IMR-90 (cell line): Measurements from ENCODE around the gene HOXA2. TPM values are rescaled to one million over a fixed set of nuclear protein-coding genes. Genes with fewer than 3 reads are reported as not detected.

Source experiments
- ATAC-seq: fragments of 200-7000 bp; cut with Tn5 transposase; 2 replicates; pipeline ENCODE4 v1.9.1; 2020; ENCODE audit warnings: low read depth, mild to moderate bottlenecking, moderate library complexity
- BruUV-seq: library from RNA; stranded (reverse); fragments of 400-500 nt; replicated peaks from 2 replicates; lab custom pipeline; 2021; lab: Mats Ljungman, UMichigan
- CTCF ChIA-PET: fragments of 300-600 bp; formaldehyde crosslinking; extraction: SDS; loops from one replicate; lab custom pipeline; 2021; ENCODE audit warnings: antibody characterized with exemption; lab: Yijun Ruan, JAX
- POLR2A ChIA-PET: fragments of 300-600 bp; sonication (Branson Sonifier 250); formaldehyde crosslinking; loops from one replicate; lab custom pipeline; 2022; ENCODE audit warnings: antibody characterized with exemption; ENCODE audit not compliant: unreplicated experiment; lab: Charles Lee
- DNase-seq: peaks from one replicate; pipeline ENCODE4 v3.0.0; 2013
- H2AFZ ChIP-seq: replicated peaks from 2 replicates; pipeline ENCODE3; 2013; ENCODE audit warnings: low read length, mild to moderate bottlenecking; ENCODE audit not compliant: poor library complexity
- H2AK5ac ChIP-seq: 2 replicates; pipeline ENCODE4 v1.6.1; 2013; ENCODE audit warnings: low read depth, low read length, inconsistent platforms
- H2AK9ac ChIP-seq: replicated peaks from 2 replicates; pipeline ENCODE3; 2013; ENCODE audit warnings: mild to moderate bottlenecking, low read depth, low read length, moderate library complexity; ENCODE audit not compliant: poor library complexity
- H2BK120ac ChIP-seq: 2 replicates; pipeline ENCODE4 v1.6.1; 2013; ENCODE audit warnings: low read depth, low read length, inconsistent platforms
- H2BK15ac ChIP-seq: 3 replicates; pipeline ENCODE4 v1.6.1; 2013; ENCODE audit warnings: low read depth, low read length, inconsistent platforms
- H2BK20ac ChIP-seq: 2 replicates; pipeline ENCODE4 v1.6.1; 2013; ENCODE audit warnings: low read depth, mild to moderate bottlenecking, inconsistent platforms, low read length, moderate library complexity
- H2BK5ac ChIP-seq: 2 replicates; pipeline ENCODE4 v1.6.1; 2013; ENCODE audit warnings: mild to moderate bottlenecking, low read depth, low read length, inconsistent platforms; ENCODE audit not compliant: poor library complexity, severe bottlenecking
- H3K14ac ChIP-seq: replicated peaks from 2 replicates; pipeline ENCODE4 v1.6.1; 2013; ENCODE audit warnings: low read depth, low read length, inconsistent platforms
- H3K18ac ChIP-seq: 2 replicates; pipeline ENCODE4 v1.6.1; 2013; ENCODE audit warnings: low read depth, low read length, control low read depth
- H3K23ac ChIP-seq: 2 replicates; pipeline ENCODE4 v1.6.1; 2013; ENCODE audit warnings: low read depth, low read length, inconsistent platforms
- H3K27ac ChIP-seq: 2 replicates; pipeline ENCODE4 v1.5.1; 2013; ENCODE audit warnings: mild to moderate bottlenecking, control low read depth, low read length; ENCODE audit not compliant: insufficient read depth
- H3K27me3 ChIP-seq: 2 replicates; pipeline ENCODE4 v1.6.1; 2013; ENCODE audit warnings: low read length; ENCODE audit not compliant: control insufficient read depth, insufficient read depth
- H3K36me3 ChIP-seq: 2 replicates; pipeline ENCODE4 v1.6.1; 2013; ENCODE audit warnings: low read length, mixed read lengths; ENCODE audit not compliant: control insufficient read depth, insufficient read depth
- H3K4ac ChIP-seq: 2 replicates; pipeline ENCODE4 v1.6.1; 2013; ENCODE audit warnings: low read depth, low read length, inconsistent platforms
- H3K4me1 ChIP-seq: 2 replicates; pipeline ENCODE4 v1.6.1; 2013; ENCODE audit warnings: low read length, mixed read lengths; ENCODE audit not compliant: control insufficient read depth, insufficient read depth
- H3K4me2 ChIP-seq: 2 replicates; pipeline ENCODE4 v1.6.1; 2013; ENCODE audit warnings: low read depth, mild to moderate bottlenecking, control low read depth, low read length, moderate library complexity
- H3K4me3 ChIP-seq: 2 replicates; pipeline ENCODE4 v1.5.1; 2013; ENCODE audit warnings: low read depth, mild to moderate bottlenecking, control low read depth, low read length, moderate library complexity; ENCODE audit not compliant: insufficient read depth
- H3K56ac ChIP-seq: 2 replicates; pipeline ENCODE4 v1.6.1; 2013; ENCODE audit warnings: low read length, inconsistent platforms; ENCODE audit not compliant: insufficient read depth; ENCODE audit errors: extremely low read depth
- H3K79me1 ChIP-seq, 2 experiments: 2 replicates each; pipeline ENCODE4 v1.6.1; 2013; ENCODE audit warnings: low read length in 2 of 2, inconsistent platforms in 1 of 2, low read depth in 1 of 2
- H3K9ac ChIP-seq: 2 replicates; pipeline ENCODE4 v1.6.1; 2013; ENCODE audit warnings: low read depth, low read length, control low read depth
- H3K9me1 ChIP-seq: 2 replicates; pipeline ENCODE4 v1.6.1; 2013; ENCODE audit warnings: low read length, inconsistent platforms; ENCODE audit not compliant: insufficient read depth
- H3K9me3 ChIP-seq: 2 replicates; pipeline ENCODE4 v1.6.1; 2013; ENCODE audit warnings: low read length; ENCODE audit not compliant: control insufficient read depth, insufficient read depth
- H4K20me1 ChIP-seq: 2 replicates; pipeline ENCODE4 v1.6.1; 2013; ENCODE audit warnings: low read length, inconsistent platforms; ENCODE audit not compliant: insufficient read depth
- H4K5ac ChIP-seq: 2 replicates; pipeline ENCODE4 v1.6.1; 2013; ENCODE audit warnings: mild to moderate bottlenecking, low read depth, low read length, control low read depth
- H4K8ac ChIP-seq, 2 experiments: 2 replicates each; pipeline ENCODE4 v1.6.1; 2013; ENCODE audit warnings: low read depth in 2 of 2, low read length in 2 of 2, control low read depth in 1 of 2, inconsistent platforms in 1 of 2
- H4K91ac ChIP-seq: 2 replicates; pipeline ENCODE4 v1.6.1; 2013; ENCODE audit warnings: low read depth, low read length, inconsistent platforms; ENCODE audit not compliant: insufficient read depth
- BHLHE40 ChIP-seq: fragments of 150-350 bp; IDR thresholded peaks from 2 replicates; pipeline ENCODE4 v1.6.1; 2016; ENCODE audit warnings: mild to moderate bottlenecking, low read depth, low read length
- CEBPB ChIP-seq: IDR thresholded peaks from 2 replicates; pipeline ENCODE4 v1.6.1; 2012; ENCODE audit warnings: low read depth, low read length, improper control_type of control experiment
- CHD1 ChIP-seq: IDR thresholded peaks from 2 replicates; pipeline ENCODE4 v1.6.1; 2012; ENCODE audit warnings: low read depth, low read length, improper control_type of control experiment
- FOS ChIP-seq: fragments of 150-350 bp; IDR thresholded peaks from 2 replicates; pipeline ENCODE4 v1.6.1; 2016; ENCODE audit warnings: low read depth, low read length
- MAFK ChIP-seq: IDR thresholded peaks from 2 replicates; pipeline ENCODE4 v1.6.1; 2012; ENCODE audit warnings: low read depth, low read length, improper control_type of control experiment
- MAZ ChIP-seq: IDR thresholded peaks from 2 replicates; pipeline ENCODE4 v1.6.1; 2012; ENCODE audit warnings: low read depth, mild to moderate bottlenecking, low read length, improper control_type of control experiment, moderate library complexity, borderline replicate concordance
- MXI1 ChIP-seq: IDR thresholded peaks from 2 replicates; pipeline ENCODE4 v1.6.1; 2012; ENCODE audit warnings: low read depth, mild to moderate bottlenecking, low read length, moderate library complexity, borderline replicate concordance
- NFE2L2 ChIP-seq: fragments of 150-350 bp; IDR thresholded peaks from 2 replicates; pipeline ENCODE4 v1.6.1; 2016; ENCODE audit warnings: low read depth, mild to moderate bottlenecking, low read length
- POLR2A ChIP-seq: IDR thresholded peaks from 2 replicates; pipeline ENCODE4 v1.6.1; 2012; ENCODE audit warnings: mild to moderate bottlenecking, low read depth, low read length
- RAD21 ChIP-seq: IDR thresholded peaks from 2 replicates; pipeline ENCODE4 v1.6.1; 2012; ENCODE audit warnings: low read length, improper control_type of control experiment
- RCOR1 ChIP-seq: IDR thresholded peaks from 2 replicates; pipeline ENCODE4 v1.6.1; 2012; ENCODE audit warnings: mild to moderate bottlenecking, low read length, improper control_type of control experiment; ENCODE audit not compliant: insufficient replicate concordance
- RFX5 ChIP-seq: IDR thresholded peaks from 2 replicates; pipeline ENCODE4 v1.8.0; 2012; ENCODE audit warnings: low read depth, mild to moderate bottlenecking, low read length, moderate library complexity
- SMC3 ChIP-seq: fragments of 150-350 bp; IDR thresholded peaks from 2 replicates; pipeline ENCODE4 v1.6.1; 2016; ENCODE audit warnings: low read depth, mild to moderate bottlenecking, antibody characterized with exemption, low read length, moderate library complexity
- WGBS, 2 experiments: methylation state at CpG; one replicate each; pipeline versions ENCODE4 v1.1.5 to v1.1.7; 2013; ENCODE audit warnings: missing lambda C conversion rate in 2 of 2; ENCODE audit not compliant: insufficient read length in 1 of 2; ENCODE audit errors: extremely low coverage in 2 of 2; 5-methylcytosine and 5-hydroxymethylcytosine counted together
- dilution Hi-C: fragments of 300-500 bp; cut with HindIII; formaldehyde crosslinking; loops from one replicate; pipeline ENCODE4 v1.14.3; 2018; ENCODE audit warnings: low sequenced_read_pairs; ENCODE audit not compliant: unreplicated experiment
- in situ Hi-C: fragments of 300-500 bp; cut with MboI; formaldehyde crosslinking; loops from 3 replicates; pipeline ENCODE4 v1.14.3; 2019; ENCODE audit warnings: low sequenced_read_pairs, inconsistent platforms, mixed read lengths
- intact Hi-C: fragments of 100-400 bp; cut with micrococcal nuclease; formaldehyde crosslinking; loops from 2 replicates; pipeline ENCODE4 v1.10.0; 2022
- polyA plus RNA-seq, 3 experiments: library from polyadenylated mRNA; depleted of rRNA; stranded (reverse); fragments of >200 nt; gene quantifications; 2 replicates each; pipeline ENCODE4 v1.2.3, GENCODE V29; 2012; ENCODE audit warnings: low replicate concordance in 1 of 3
- total RNA-seq: library from RNA; depleted of rRNA; stranded (reverse); fragments of >200 nt; gene quantifications from 2 replicates; pipeline ENCODE4 v1.2.3, GENCODE V29; 2012
- TF ChIP-seq, protein P1 (sequence below): fragments of 150-350 bp; IDR thresholded peaks from 2 replicates; pipeline ENCODE4 v1.6.1; 2016; ENCODE audit warnings: low read depth, mild to moderate bottlenecking, low read length, moderate library complexity, borderline replicate concordance
- TF ChIP-seq, protein P2 (sequence below): conservative IDR thresholded peaks from 2 replicates; pipeline ENCODE4 v1.5.1; 2012; ENCODE audit warnings: mild to moderate bottlenecking, low read depth, low read length, improper control_type of control experiment
- TF ChIP-seq, protein P3 (sequence below): fragments of 150-350 bp; IDR thresholded peaks from 2 replicates; pipeline ENCODE4 v1.6.1; 2017; ENCODE audit warnings: mild to moderate bottlenecking, antibody characterized with exemption, low read length, low read depth

Gene HOXA2
- total and polyA plus RNA-seq, 2 of the 4 experiments (the other 2 are of a cell fraction) = 1.6 to 3.9 TPM

DNA sequence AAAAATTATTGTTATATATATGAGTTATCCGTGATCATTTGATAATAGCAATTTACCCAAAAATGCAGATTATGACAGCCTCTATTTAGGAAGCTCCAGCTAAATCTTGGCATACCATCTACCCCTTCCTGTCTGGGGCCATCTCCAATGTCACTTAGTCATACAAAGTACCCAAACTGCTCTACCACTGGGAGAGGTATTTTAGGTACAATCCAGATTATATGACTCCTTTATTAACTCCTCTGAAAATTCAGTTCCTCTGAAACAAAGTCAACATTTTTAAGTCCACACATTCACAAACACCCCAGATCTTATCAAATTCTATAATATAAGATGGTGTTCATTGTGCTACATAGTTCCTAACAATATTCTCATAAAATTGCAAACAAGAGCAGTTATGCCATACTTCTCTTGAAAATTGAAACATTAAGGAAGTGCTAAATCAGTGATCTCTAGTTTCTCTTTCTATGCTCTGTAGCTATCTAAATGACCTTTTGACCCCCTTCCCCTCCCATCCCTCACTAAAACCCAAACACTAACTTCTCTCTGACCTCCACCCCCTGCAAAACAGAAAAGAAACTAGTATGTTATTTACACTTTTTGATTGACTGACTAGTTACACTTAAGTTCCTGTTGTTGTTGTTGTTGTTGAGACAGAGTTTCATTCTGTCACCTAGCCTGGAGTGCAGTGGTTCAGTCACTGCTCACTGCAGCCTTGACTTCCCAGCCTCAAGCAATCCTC is 23.1 kb downstream of the HOXA2 start:
- H2BK20ac ChIP-seq = no peak overlapping the region
- no peak overlapping the region for H3K23ac ChIP-seq
- no peaks in the 10 kb centered on the region; the same call in 1 of the 2 replicates for H3K4me1 ChIP-seq
- no peaks in the 10 kb centered on the region for H3K79me1 ChIP-seq
- no peaks in the 10 kb centered on the region for H3K36me3 ChIP-seq
- H4K8ac ChIP-seq = no peak overlapping the region
- no peak overlapping the region for H3K14ac ChIP-seq
- H4K91ac ChIP-seq = no peak overlapping the region
- no peak overlapping the region for H2BK5ac ChIP-seq
- H4K20me1 ChIP-seq = no peaks in the 10 kb centered on the region
- no peak overlapping the region for H2AK5ac ChIP-seq
- no peak overlapping the region for H2BK120ac ChIP-seq
- ATAC-seq (no peak), DNase-seq (no peak)
- CTCF ChIA-PET = no interaction called here
- no peak overlapping the region for H3K4ac ChIP-seq
- in situ Hi-C loops = no loop called here
- H3K9me1 ChIP-seq = no peaks in the 10 kb centered on the region
- H2BK15ac ChIP-seq = no peak overlapping the region
- no peak overlapping the region for H3K4me3 ChIP-seq
- H3K9me3 ChIP-seq = no peaks in the 10 kb centered on the region
- no CpG with 5 or more reads among the region's 1 CpG for WGBS, 2 experiments
- no peak overlapping the region for H2AFZ ChIP-seq
- H2AK9ac ChIP-seq = no peak overlapping the region
- no peak overlapping the region for H3K18ac ChIP-seq
- BruUV-seq = no TSS peak
- intact Hi-C loops = no loop called here
- H3K27ac ChIP-seq = no peak overlapping the region
- no peaks in the 10 kb centered on the region for H3K27me3 ChIP-seq
- no peak overlapping the region for H3K4me2 ChIP-seq
- no peak overlapping the region for H4K5ac ChIP-seq
- POLR2A ChIA-PET = no interaction called here
- H3K9ac ChIP-seq = no peak overlapping the region
- TF ChIP-seq, protein P1, sequence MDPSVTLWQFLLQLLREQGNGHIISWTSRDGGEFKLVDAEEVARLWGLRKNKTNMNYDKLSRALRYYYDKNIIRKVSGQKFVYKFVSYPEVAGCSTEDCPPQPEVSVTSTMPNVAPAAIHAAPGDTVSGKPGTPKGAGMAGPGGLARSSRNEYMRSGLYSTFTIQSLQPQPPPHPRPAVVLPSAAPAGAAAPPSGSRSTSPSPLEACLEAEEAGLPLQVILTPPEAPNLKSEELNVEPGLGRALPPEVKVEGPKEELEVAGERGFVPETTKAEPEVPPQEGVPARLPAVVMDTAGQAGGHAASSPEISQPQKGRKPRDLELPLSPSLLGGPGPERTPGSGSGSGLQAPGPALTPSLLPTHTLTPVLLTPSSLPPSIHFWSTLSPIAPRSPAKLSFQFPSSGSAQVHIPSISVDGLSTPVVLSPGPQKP = no peak
- TF ChIP-seq CEBPB (no peak), RCOR1 (no peak), CHD1 (no peak), SMC3 (no peak), MAZ (no peak), MXI1 (no peak), POLR2A (no peak), NFE2L2 (no peak), BHLHE40 (no peak), RAD21 (no peak), RFX5 (no peak), FOS (no peak), MAFK (no peak)
- TF ChIP-seq, protein P2, sequence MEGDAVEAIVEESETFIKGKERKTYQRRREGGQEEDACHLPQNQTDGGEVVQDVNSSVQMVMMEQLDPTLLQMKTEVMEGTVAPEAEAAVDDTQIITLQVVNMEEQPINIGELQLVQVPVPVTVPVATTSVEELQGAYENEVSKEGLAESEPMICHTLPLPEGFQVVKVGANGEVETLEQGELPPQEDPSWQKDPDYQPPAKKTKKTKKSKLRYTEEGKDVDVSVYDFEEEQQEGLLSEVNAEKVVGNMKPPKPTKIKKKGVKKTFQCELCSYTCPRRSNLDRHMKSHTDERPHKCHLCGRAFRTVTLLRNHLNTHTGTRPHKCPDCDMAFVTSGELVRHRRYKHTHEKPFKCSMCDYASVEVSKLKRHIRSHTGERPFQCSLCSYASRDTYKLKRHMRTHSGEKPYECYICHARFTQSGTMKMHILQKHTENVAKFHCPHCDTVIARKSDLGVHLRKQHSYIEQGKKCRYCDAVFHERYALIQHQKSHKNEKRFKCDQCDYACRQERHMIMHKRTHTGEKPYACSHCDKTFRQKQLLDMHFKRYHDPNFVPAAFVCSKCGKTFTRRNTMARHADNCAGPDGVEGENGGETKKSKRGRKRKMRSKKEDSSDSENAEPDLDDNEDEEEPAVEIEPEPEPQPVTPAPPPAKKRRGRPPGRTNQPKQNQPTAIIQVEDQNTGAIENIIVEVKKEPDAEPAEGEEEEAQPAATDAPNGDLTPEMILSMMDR = no peak
- TF ChIP-seq, protein P3, sequence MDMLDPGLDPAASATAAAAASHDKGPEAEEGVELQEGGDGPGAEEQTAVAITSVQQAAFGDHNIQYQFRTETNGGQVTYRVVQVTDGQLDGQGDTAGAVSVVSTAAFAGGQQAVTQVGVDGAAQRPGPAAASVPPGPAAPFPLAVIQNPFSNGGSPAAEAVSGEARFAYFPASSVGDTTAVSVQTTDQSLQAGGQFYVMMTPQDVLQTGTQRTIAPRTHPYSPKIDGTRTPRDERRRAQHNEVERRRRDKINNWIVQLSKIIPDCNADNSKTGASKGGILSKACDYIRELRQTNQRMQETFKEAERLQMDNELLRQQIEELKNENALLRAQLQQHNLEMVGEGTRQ = no peak
- dilution Hi-C loops = no loop called here
- H3K56ac ChIP-seq = no peak overlapping the region
